Measurements from ENCODE around the gene FRMPD4.

Gene FRMPD4

DNA sequence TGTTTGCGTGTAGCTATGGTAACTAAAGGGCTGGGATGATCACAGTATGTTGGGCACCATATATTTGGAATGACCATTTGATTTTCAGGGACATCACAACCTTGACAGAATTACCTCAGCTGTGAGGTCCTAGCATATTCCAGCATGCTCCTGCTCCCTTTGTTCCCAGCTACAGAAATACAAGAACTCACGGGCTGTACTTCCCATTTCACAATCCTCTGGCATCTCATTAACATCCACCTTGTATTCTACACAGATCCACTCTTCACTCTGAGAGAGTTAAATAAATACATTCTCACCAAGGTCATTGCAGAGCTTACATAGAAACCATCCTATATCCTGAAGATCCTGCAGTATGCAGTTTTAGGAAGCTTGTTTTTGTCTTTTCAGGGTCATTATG lies 169.7 kb downstream of the FRMPD4 start:
- DNase-seq, result no peak

DNA sequence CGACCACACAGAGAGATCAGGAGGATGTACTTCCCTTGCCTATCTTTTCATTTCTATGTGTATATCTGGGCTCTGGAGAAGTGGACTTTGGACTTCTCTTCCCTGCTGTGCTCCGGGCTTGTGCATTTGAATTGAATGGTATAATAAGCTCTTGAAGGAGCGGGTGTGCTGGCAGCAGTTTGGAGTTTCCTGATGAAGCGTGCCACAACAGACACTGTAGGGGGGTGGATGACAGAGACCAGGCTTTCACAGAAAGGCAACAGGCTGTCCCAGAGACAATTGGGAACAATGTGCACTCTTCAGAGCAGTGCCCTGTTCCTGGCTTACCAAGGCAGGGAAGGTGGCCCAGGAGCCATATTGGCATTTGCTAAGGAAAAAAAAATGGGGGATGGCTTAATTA lies 170.1 kb downstream of the FRMPD4 start:
- DNase-seq, result no peak

DNA sequence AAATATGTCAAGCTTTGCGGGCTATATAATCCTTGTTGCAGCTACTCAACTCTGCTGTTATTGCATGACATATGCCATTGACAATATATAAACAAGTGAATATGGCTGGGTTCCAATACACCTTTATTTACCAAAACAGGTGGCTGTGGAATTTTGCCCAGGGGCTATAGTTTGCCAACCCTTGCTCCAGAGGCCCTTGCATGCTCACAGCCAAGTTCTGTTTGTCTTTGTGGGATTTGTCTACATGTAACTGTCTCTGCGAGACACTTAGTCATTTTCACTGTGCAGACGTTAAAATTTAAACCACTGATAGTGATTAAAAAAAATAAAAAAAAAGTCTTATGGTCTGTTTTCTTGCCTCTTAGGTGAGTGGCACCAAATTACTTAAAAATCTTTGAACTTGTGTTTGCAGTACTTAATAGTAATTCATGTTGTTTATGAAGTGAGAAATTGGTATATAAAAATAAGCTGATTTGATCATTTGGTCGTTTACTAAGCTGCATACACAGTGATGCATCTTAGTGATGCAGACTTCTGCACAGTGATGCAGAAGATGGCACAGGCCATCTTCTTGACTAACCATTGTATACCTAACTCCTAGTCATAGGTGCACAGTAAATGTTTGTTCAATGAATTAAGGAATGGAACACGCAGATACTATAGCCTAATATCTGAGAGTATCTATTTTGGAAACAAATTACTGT lies 170.9 kb downstream of the FRMPD4 start:
- DNase-seq, result no peak

- DNase-seq, result no peak
Measured at GRCh38 chrX:12309744-12310076, 171.4 kb downstream of the FRMPD4 start.

- DNase-seq, result no peak
Measured at GRCh38 chrX:12314651-12315050, 176.4 kb downstream of the FRMPD4 start.

DNA sequence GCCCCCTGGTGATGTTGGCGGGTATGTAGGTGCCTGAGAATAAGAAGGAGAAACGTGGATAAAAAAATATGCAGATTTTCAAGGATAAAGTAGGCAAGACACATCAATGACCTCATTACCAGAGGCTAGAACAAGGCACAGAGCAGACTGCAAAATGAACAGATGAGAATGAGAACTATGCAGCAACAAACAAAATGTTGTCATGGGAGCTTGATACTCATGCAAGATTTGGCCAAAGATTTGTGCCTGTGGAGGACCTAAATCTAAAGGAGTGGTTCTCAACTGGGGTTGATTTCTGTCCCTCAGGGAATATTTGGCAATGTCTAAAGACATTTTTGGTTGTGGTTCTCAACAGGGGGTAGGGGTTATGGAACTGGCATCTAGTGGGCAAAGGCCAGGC lies 177.3 kb downstream of the FRMPD4 start:
- no peak for DNase-seq

DNA sequence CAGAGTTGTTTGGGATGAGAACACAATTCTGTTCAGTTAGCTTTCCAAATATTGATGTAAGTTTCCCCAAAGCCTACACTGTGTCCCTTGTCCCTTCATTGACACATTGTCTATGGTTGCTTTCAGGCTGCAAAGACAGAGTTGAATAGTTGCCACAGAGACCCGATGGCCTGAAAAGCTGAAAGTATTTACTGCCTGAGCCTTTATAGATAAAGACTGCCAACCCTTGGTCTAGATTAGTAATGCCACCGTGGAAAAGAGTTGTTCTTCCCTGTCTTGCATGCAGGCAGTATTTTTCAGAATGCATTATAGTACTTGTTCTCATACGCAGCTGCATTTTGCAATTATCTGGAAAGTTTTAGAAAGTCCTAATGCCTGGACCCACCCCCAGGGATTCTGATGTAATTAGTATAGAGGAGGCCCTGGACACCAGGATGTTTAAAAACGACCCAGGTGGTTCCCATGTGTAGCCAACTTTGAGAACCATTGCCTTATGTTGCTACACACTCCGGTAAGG lies 180.8 kb downstream of the FRMPD4 start:
- DNase-seq, result no peak

DNA sequence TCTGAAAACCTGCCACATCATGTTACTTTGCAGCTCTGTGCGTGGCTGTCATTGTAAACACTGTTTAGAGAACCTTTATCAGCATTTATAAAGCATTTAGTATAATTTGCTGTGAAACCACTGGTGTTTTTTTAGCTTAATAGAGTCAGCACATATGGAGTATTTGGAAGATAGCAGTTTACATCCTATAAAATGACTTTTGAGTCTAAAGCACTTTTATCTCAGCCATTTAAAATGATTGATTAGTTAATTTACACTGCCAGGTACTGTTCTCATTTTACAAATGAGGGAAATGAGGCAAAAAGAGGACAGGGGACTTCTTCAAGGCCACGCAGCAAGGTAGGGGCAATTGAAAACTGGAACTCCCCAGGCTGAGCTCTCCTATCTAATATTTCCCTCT lies 181.7 kb downstream of the FRMPD4 start:
- no peak for DNase-seq

DNA sequence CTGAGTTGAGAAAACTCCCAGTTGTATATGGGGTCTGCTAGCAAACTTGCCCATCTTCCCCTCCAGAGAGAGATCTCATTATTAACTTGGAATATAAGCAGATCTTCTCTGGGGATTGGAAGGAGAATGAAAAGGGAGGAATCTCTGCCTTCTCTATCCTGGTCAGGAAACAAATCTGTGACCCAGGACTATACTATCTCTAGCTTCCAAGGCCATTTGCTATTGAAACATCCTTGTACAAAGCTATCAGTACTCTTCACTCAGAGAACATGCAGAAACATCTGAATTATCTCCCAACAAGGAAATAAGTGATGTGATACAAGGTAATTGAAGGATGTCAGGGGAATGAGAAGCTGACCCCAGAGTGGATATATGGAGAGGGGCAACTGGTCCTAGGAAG lies 183.8 kb downstream of the FRMPD4 start:
- no peak for DNase-seq

DNA sequence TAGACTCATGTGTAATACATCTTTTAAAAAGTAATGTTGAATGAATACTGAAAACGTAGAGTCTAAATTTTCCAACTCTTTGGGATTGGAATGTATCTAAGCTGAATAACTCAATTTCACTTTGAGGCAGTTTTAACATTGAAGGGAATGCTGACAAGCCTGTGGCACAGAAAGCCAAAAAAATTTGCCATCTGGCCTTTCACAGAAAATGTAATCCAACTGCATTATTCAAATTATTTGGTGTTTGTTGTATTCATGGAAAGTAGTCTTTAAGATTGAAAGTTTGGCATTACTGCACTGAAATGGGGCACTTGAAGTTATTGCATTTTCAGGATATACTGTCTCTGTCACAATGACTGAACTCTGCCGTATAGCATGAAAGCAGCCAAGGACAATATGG lies 186.9 kb downstream of the FRMPD4 start:
- DNase-seq, result no peak

- no peak for DNase-seq
Measured at GRCh38 chrX:12327836-12328235, 189.6 kb downstream of the FRMPD4 start.

DNA sequence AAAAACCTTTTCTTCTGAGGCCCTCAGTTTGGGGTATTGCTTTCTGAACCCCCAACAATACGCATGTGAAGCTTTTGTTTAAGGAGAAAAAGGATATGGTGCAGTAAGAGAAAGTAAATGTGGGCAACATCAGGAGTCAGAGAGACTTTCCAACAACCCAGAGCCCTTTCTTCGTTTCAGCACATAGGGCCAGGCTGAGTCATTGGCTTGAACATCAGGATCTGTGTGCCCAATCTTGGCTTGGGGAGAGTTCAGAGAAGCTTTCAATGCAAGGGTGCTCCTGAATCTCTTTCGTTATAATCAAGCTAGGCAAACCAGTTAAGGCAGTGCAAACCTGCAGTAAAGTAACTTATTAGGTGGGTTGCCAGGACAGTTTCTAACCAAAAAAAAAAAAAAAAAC lies 191.2 kb downstream of the FRMPD4 start:
- DNase-seq, result no peak

DNA sequence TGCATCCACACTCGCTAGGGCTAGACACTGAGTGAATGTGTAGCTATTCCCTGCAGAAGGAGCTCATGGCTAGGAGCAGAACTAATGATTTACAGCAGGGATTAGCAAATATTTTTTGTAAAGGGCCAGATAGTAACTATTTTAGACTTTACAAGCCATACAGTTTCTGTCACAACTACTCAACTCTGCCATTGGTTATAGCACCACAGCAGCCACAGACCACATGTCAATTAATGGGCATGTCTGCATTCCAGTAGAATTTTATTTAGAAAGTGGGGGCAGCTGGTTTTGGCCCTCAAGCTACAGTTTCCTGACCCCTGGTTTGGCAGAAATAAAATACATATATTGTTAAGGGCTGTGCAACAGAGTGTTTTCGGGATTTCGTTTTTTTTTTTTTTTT lies 192.6 kb downstream of the FRMPD4 start:
- no peak for DNase-seq

DNA sequence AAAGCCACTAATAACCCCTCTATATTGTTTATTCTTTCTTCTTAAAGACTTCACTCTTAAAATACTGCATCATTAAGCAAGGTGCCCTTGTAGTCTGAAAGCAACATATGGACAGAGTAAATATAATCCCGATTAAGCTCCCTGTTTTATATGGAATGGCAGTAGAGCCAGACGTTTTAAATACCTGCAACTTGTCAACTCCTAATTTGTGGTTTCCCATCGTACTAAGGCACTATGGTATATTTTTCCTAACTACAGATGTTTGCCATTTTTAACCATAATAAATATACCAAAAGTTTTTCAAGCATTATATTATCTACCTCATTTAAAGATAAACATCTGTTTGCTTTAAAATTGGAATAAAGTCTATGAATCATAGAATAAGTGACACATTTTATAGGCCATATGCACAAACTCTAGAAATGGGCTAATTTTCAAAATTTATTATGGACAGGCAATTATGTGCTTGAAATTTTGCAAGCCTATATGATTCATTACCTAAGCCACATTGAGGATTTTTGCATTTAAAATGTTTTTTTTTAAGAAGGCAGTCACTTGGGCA lies 194.6 kb downstream of the FRMPD4 start:
- no peak for DNase-seq

- DNase-seq, result no peak
Measured at GRCh38 chrX:12339921-12340320, 201.6 kb downstream of the FRMPD4 start.

DNA sequence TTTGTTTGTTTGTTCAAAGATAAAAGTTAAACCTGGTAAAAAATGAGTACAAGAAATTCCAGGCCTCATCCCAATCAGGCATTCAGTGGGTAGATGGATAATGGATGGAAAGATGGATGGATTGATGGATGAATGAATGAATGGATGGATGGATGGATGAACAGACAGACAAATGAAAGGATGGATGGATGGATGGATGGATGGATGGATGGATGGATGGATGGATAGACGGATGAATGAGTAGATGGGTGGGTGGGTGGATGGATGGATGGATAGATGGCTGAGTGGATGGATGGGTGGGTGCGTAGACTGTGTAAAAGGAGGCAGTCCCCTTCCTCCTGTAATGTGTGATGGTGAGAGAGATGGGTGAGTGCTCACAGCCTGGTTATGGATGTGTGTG lies 206.7 kb downstream of the FRMPD4 start:
- DNase-seq, result no peak

DNA sequence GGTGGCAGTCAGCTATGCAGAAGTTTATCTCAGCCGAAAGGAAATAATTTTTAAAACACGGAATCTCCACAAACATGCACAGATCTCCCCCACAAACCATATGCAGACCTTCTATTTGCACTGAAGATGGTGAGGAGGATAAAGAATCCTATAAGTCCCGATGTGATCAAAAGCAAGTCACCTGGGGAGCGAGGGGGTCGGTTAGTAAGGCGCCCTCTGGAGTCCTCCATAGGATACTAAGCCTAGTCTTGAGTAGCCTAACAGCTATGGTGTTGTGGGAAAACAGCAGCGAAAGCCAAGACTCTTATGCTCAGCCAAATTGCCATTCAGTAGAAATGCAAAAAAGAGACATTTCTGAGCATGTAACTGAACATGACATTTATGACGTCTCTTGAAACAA lies 210.9 kb downstream of the FRMPD4 start:
- DNase-seq, result no peak

GRCh38 chrX:12352922-12353321 lies 214.6 kb downstream of the FRMPD4 start:
- no peak for DNase-seq

GRCh38 chrX:12360383-12360782 lies 222.1 kb downstream of the FRMPD4 start:
- DNase-seq, result no peak

DNA sequence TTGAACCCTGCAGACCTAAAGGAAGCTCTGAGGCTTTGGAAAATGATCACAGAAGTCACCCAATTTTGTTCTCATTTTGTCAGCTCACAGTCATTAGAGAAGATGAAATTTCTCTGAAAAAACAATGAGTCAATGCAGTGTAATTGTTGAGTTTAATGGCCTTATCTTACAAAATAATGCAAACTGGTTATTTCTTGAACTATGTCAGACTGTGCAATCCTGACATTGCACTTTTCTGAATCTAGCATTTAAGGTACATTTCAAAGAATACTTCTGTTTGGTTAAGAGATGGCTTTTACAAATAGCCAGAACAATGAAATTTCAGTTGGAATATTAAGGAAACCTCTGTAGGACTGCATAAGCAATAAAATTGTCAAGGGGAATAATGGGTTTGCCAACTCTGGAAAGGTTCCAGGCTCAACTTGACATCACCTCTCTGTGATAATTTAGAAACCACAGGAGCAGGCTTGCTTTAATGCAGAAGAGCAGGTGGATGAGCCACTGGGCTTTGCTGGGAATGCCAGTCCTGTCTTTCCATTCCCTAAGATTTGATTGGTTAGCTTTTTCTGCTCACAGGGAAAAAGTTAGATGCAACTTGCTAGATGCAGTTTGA lies 222.8 kb downstream of the FRMPD4 start:
- no peak for DNase-seq

DNA sequence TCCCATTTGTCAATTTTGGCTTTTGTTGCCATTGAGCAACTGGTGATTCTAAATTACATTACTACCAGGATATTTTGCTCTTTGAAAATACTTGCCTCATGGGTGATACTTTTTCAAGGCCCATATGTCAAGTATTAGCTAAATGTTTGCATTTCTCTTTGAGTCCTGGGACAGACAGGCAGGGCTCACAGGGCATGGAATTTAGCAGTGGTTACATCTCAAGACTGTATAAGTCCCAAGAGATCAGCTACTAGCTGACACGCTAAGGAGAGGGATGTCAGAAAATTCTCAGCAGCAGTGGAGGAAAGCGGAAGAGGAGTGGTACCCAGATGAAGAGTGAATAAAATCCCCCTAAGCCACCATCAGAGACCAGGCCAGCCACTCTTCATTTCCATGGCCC lies 224.9 kb downstream of the FRMPD4 start:
- no peak for DNase-seq

GRCh38 chrX:12366440-12366839 lies 228.2 kb downstream of the FRMPD4 start:
- no peak for DNase-seq

- DNase-seq, result no peak
Measured at GRCh38 chrX:12367254-12367653, 229.0 kb downstream of the FRMPD4 start.

GRCh38 chrX:12370497-12370986 lies 232.3 kb downstream of the FRMPD4 start:
- no peak for DNase-seq

DNA sequence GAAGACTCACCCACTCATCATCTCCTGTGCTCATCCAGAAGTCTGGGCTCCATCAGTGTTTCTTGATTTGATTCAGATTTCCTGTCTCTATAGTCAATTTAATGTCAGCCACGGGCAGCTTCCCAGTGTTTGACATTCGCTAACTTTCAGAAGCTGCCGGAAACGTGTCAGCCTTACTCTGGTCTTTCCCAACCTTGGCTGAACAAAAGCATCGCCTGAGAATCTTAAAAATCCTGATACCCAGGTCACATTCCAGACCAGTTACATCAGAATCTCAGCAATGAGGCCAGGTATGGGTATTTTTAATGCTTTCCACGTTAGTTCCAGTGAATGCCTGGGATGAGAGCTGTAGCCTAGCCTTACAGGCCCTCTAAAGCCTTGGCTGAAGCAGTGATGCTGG lies 233.8 kb downstream of the FRMPD4 start:
- DNase-seq, result no peak
